Lung (tissue), 12 donors: ENCODE measurements around the gene VSX1. TPM values are rescaled to one million over a fixed set of nuclear protein-coding genes. Genes with fewer than 3 reads are reported as not detected.

ENCODE experiments used
- ATAC-seq: fragments of 200-7000 bp; cut with Tn5 transposase; one replicate; pipeline ENCODE4 v1.9.1; 2020; ENCODE audit warnings: moderate number of reproducible peaks; ENCODE audit not compliant: insufficient read depth, low FRiP score
- DNase-seq, 3 donors: peaks; one replicate each; pipeline ENCODE4 v3.0.0-alpha.2; 2013 to 2017
- H3K27ac ChIP-seq, 2 donors: one replicate each; pipeline ENCODE4 v1.5.1; 2013; ENCODE audit warnings: mild to moderate bottlenecking in 2 of 2, moderate library complexity in 2 of 2, control low read depth in 1 of 2, inconsistent platforms in 1 of 2, low read depth in 1 of 2, low read length in 1 of 2
- H3K27me3 ChIP-seq, 3 donors: one replicate each; pipeline ENCODE4 v1.5.1; 2013; ENCODE audit warnings: low read length in 2 of 3; ENCODE audit not compliant: control insufficient read depth in 3 of 3, insufficient read depth in 3 of 3
- H3K36me3 ChIP-seq, 4 donors: one replicate each; pipeline ENCODE4 v1.5.1; 2013; ENCODE audit warnings: low read length in 4 of 4, mild to moderate bottlenecking in 1 of 4, moderate library complexity in 1 of 4; ENCODE audit not compliant: control insufficient read depth in 4 of 4, insufficient read depth in 4 of 4
- H3K4me1 ChIP-seq, 5 donors: one replicate each; pipeline ENCODE4 v1.5.1; 2013; ENCODE audit warnings: low read length in 5 of 5, mild to moderate bottlenecking in 2 of 5, moderate library complexity in 1 of 5; ENCODE audit not compliant: control insufficient read depth in 5 of 5, insufficient read depth in 5 of 5
- H3K4me3 ChIP-seq: one replicate; pipeline ENCODE4 v1.5.1; 2013; ENCODE audit warnings: mild to moderate bottlenecking, control low read depth, moderate library complexity
- H3K9ac ChIP-seq, 2 donors: one replicate each; pipeline ENCODE4 v1.5.1; 2013; ENCODE audit warnings: low read length in 2 of 2, control low read depth in 1 of 2; ENCODE audit not compliant: insufficient read depth in 1 of 2
- H3K9me3 ChIP-seq, 4 donors: one replicate each; pipeline ENCODE4 v1.5.1; 2013; ENCODE audit warnings: low read length in 3 of 4, mild to moderate bottlenecking in 1 of 4, moderate library complexity in 1 of 4; ENCODE audit not compliant: control insufficient read depth in 4 of 4, insufficient read depth in 3 of 4
- CTCF ChIP-seq: IDR thresholded peaks from 2 replicates; pipeline ENCODE4 v1.5.1; 2012; ENCODE audit warnings: mild to moderate bottlenecking; ENCODE audit errors: control extremely low read depth, extremely low read depth
- WGBS, 2 donors: extraction: QIAGEN DNeasy Blood & Tissue Kit; methylation state at CpG; one replicate each; pipeline ENCODE4 v1.1.7; 2013; 5-methylcytosine and 5-hydroxymethylcytosine counted together
- polyA plus RNA-seq, 2 donors: library from polyadenylated mRNA; stranded (reverse); fragments of 200-250 nt; gene quantifications; one replicate each; pipeline ENCODE4 v1.2.1, GENCODE V29; 2013
- total RNA-seq, 2 donors: library from RNA; depleted of rRNA in 1 of 2; stranded (reverse); fragments of >200 nt in 1 of 2; gene quantifications; one replicate each; pipeline ENCODE4 v1.2.1, GENCODE V29; 2014 to 2021
- donor health status: control.
- donor health status: control.
- donor health status: Bipolar disorder and iron deficiency.
- donor health status: healthy.
- donor health status: DM: yes; HTN: yes; CAD: no.

Gene VSX1
- total and polyA plus RNA-seq, 4 donors, result not detected

- Histone ChIP-seq H3K27me3 (no peaks in the 10 kb centered on the region), H3K4me1 (peaks cover 0 to 25% (median 17%) of the 10 kb centered on the region in 5 donors), H3K9ac (no peak overlapping the region), H3K36me3 (peaks cover 0 to 9% (median 3%) of the 10 kb centered on the region in 4 donors), H3K9me3 (no peaks in the 10 kb centered on the region), H3K4me3 (no peak overlapping the region), H3K27ac (no peak overlapping the region)
- WGBS, 2 donors, result 98 to 100% methylated on average over 5 of the region's 5 CpGs
- no peak for ATAC-seq
- no peak for TF ChIP-seq CTCF
- no peak for DNase-seq
Observed at GRCh38 chr20:25030007-25030648, 51.8 kb downstream of the VSX1 start.

- Histone ChIP-seq H3K9me3 (no peaks in the 10 kb centered on the region), H3K9ac (no peak overlapping the region), H3K27me3 (no peaks in the 10 kb centered on the region), H3K36me3 (peaks cover 0 to 23% (median 10%) of the 10 kb centered on the region in 4 donors), H3K4me1 (peaks cover 0 to 12% (median 2%) of the 10 kb centered on the region in 5 donors), H3K27ac (no peak overlapping the region), H3K4me3 (no peak overlapping the region)
- peak in 1 of 3 donors; percentile 10 for DNase-seq
- no peak for TF ChIP-seq CTCF
- no peak for ATAC-seq
- WGBS, 2 donors, result 80 to 86% methylated on average over 4 of the region's 4 CpGs
Observed at GRCh38 chr20:25025986-25026605, 55.8 kb downstream of the VSX1 start.

Other genes starting within 250 kb of the VSX1 start
- gene CST7, start 132.9 kb downstream of the VSX1 start, total RNA-seq, result 1 to 10 TPM; 4.7 to 5.0 TPM
- gene CST7, start 132.9 kb downstream of the VSX1 start, polyA plus RNA-seq, result 100 to 1,000 TPM in 1 of 2 donors, 10 to 100 TPM in 1; 11.9 to 119 TPM
- gene APMAP, start 89.4 kb downstream of the VSX1 start, total RNA-seq, result 10 to 100 TPM; 52.4 to 73.3 TPM
- 10 to 100 TPM; 40.8 to 87.0 TPM for gene APMAP, start 89.4 kb downstream of the VSX1 start, polyA plus RNA-seq
- gene ACSS1, start 24.0 kb downstream of the VSX1 start, total RNA-seq, result 10 to 100 TPM; 33.6 to 38.9 TPM
- 10 to 100 TPM; 15.8 to 20.3 TPM for gene ACSS1, start 24.0 kb downstream of the VSX1 start, polyA plus RNA-seq
- 10 to 100 TPM; 33.8 to 78.8 TPM for gene ENTPD6, start 113.6 kb upstream of the VSX1 start, total RNA-seq
- 10 to 100 TPM; 52.0 to 52.5 TPM for gene ENTPD6, start 113.6 kb upstream of the VSX1 start, polyA plus RNA-seq
- 10 to 100 TPM; 30.3 to 90.3 TPM for gene PYGB, start 165.9 kb upstream of the VSX1 start, total RNA-seq
- 10 to 100 TPM; 33.0 to 61.6 TPM for gene PYGB, start 165.9 kb upstream of the VSX1 start, polyA plus RNA-seq